ENCODE measurements around the gene FADS1. TPM values are rescaled to one million over a fixed set of nuclear protein-coding genes. Genes with fewer than 3 reads are reported as not detected.

FADS1 gene
- total RNA-seq = 1 to 10 TPM; 2.1 to 3.5 (median 3.3) TPM

DNA sequence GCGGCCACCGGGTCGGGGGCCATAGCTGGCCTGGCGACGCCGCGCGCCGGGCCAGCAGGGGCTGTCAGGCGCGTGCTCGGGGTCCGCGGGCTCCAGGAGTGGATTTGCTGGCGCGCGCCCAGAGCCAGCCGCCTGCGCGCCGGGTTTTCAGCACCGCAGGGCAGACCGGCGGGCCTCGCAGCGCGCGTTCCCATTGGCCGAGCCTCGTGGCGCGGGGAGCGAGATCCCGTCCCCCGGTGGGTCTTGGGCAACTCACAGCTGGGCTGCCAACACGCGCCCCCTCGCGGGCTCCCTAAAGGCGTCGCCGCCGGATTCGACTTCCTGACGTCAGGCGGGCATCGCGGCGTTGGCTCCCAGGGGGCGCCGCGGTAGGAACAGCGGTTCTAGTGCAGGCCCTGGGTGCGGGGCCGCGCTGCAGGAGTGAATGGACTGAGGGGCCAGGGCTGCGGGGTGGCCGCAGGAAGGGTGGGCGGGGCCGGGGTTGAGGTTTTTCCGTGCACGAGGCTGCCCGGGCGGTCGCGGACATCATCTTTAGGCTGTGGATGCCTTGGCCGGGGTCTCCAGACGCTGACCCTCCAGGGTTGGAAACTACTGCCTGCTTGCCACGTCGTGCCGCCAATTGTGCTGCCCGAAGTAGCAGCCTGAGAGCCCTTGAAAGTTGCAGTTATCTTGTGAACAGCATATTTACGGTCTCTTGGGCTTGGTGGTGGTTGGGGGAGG, at the start of gene FADS1:
Gene FADS1, minus strand, starts transcription at position 268 of the 720 bp plus-strand sequence. Its CDS starts 74 bp downstream, at position 194.
- no peaks in the 10 kb centered on the region for H3K9me3 Mint-ChIP-seq
- no peaks in the 10 kb centered on the region for H3K36me3 Mint-ChIP-seq (ENCODE audit: insufficient read depth)
- DNase-seq (peak; percentile 66), ATAC-seq (peak; percentile 72 to 73)
- peaks cover 13% of the 10 kb centered on the region for H3K4me1 Mint-ChIP-seq (ENCODE audit: low read depth)
- peaks cover 27% of the 10 kb centered on the region for H3K27me3 Mint-ChIP-seq (ENCODE audit: low read depth)
- H3K4me3 Mint-ChIP-seq = peak within 1 kb of the TSS; percentile 84

DNA sequence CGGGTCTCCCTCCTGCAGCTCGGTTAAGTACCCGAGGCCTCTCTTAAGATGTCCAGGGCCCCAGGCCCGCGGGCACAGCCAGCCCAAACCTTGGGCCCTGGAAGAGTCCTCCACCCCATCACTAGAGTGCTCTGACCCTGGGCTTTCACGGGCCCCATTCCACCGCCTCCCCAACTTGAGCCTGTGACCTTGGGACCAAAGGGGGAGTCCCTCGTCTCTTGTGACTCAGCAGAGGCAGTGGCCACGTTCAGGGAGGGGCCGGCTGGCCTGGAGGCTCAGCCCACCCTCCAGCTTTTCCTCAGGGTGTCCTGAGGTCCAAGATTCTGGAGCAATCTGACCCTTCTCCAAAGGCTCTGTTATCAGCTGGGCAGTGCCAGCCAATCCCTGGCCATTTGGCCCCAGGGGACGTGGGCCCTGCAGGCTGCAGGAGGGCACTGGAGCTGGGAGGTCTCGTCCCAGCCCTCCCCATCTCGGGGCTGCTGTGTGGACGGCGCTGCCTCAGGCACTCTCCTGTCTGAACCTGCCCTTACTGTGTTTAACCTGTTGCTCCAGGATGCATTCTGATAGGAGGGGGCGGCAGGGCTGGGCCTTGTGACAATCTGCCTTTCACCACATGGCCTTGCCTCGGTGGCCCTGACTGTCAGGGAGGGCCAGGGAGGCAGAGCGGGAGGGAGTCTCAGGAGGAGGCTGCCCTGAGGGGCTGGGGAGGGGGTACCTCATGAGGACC, 49.6 kb upstream of the FADS1 start:
- peaks cover 2% of the 10 kb centered on the region for H3K4me1 Mint-ChIP-seq (ENCODE audit: low read depth)

DNA sequence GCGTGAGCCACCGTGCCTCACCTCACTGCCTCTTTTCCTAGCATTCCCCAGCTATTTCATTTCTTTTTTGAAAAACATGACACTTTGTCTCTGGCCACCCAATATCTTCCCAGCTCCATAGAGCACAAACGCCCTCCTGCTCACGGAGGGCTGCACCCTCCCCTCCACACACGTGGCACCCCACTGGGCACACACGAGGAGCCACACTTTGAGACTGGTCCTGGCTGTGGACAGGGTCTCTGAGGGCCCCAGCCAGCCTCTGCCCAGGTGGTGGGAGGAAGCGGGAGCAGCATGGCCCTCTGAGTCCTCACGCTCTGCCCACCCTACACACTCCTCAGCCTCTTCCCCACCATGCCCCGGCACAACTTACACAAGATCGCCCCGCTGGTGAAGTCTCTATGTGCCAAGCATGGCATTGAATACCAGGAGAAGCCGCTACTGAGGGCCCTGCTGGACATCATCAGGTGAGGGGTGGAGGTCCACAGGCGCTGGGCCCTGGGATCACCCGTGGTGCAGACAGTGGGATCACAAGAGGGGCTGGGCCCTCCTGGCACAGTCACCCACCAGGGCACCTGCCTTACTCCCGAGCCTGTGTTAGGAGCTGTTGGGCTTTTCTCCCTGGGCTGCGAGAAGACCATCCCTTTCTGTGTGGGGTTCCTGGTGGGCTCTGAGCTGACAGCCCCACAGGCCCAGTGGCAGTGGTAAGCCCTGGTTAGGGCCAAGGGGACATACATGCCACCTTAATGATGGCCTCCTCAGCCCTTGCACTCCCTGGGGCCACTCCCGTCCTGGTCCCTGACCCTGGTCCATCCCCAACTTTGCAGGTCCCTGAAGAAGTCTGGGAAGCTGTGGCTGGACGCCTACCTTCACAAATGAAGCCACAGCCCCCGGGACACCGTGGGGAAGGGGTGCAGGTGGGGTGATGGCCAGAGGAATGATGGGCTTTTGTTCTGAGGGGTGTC, 48.3 kb upstream of the FADS1 start:
- H3K4me3 Mint-ChIP-seq = no peak overlapping the region
- no peaks in the 10 kb centered on the region for H3K9me3 Mint-ChIP-seq
- H3K4me1 Mint-ChIP-seq (ENCODE audit: low read depth) = no peaks in the 10 kb centered on the region
- H3K27me3 Mint-ChIP-seq (ENCODE audit: low read depth) = no peaks in the 10 kb centered on the region
- no peaks in the 10 kb centered on the region for H3K36me3 Mint-ChIP-seq (ENCODE audit: insufficient read depth)
- DNase-seq (no peak), ATAC-seq (no peak)

More for the DNA sequence above, 49.6 kb upstream of the FADS1 start:
- DNase-seq (no peak), ATAC-seq (no peak)
- no peaks in the 10 kb centered on the region for H3K36me3 Mint-ChIP-seq (ENCODE audit: insufficient read depth)
- H3K9me3 Mint-ChIP-seq = no peaks in the 10 kb centered on the region
- no peak overlapping the region for H3K4me3 Mint-ChIP-seq
- H3K27me3 Mint-ChIP-seq (ENCODE audit: low read depth) = peaks cover 5% of the 10 kb centered on the region

DNA sequence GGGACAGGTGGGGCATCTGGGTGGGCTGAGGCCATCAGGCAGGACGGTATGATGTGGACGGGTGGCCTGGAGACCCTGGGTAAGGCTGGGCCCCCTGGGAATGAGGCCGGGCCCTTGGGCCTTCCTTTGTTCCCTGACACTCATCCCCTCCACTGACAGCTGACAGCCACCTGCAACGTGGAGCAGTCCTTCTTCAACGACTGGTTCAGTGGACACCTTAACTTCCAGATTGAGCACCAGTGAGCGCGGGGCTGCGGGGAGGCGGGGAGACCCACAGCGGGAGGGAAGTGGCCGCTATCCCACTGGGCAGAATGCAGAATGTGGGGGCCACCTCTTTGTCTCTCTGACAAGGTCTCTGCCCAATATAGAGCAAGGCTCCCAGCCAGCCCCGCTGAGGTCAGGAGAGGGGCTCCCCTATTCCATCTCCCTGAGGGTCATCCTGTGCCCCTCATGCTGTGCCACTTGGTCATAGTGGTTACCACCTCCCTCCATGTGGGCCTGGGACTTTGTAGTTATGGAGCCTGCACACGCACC, 46.8 kb upstream of the FADS1 start:
- Mint-ChIP-seq H3K27me3 (ENCODE audit: low read depth) (no peaks in the 10 kb centered on the region), H3K9me3 (no peaks in the 10 kb centered on the region), H3K4me1 (ENCODE audit: low read depth) (no peaks in the 10 kb centered on the region), H3K4me3 (no peak overlapping the region), H3K36me3 (ENCODE audit: insufficient read depth) (no peaks in the 10 kb centered on the region)
- DNase-seq (no peak), ATAC-seq (no peak)

DNA sequence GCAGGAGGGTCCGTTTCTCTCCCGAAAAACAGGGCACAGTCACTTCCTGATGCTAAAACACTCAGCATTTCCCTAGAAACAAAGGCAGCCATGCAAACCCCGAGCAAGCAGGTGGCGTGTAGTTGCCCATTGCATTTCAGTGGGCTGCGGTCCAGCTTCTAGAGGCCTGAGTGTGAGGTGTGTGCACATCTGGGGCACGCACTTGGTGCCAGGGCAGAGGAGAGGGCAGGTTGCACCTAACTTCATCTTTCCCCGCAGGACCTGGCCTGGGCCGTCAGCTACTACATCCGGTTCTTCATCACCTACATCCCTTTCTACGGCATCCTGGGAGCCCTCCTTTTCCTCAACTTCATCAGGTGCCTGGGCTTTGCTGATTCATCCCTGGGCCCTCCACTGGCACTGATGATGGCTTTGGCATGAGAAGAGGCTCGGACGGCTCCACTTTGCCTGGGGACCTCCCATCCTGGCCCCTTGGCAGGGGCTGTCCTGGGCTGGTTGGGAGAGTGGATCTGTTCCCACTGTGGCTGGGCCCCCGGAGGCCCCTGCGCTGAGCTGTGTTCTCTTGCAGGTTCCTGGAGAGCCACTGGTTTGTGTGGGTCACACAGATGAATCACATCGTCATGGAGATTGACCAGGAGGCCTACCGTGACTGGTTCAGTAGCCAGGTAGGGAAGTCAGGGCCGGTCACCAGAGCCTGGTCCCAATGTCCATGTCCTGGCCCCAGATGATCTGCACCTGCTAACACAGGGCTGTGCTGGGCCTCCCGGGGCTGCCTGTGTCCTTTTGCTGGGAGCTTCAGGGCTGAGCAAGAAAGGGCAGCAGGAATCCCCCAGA, 46.1 kb upstream of the FADS1 start:
- Mint-ChIP-seq H3K36me3 (ENCODE audit: insufficient read depth) (no peaks in the 10 kb centered on the region), H3K4me1 (ENCODE audit: low read depth) (no peaks in the 10 kb centered on the region)

DNA sequence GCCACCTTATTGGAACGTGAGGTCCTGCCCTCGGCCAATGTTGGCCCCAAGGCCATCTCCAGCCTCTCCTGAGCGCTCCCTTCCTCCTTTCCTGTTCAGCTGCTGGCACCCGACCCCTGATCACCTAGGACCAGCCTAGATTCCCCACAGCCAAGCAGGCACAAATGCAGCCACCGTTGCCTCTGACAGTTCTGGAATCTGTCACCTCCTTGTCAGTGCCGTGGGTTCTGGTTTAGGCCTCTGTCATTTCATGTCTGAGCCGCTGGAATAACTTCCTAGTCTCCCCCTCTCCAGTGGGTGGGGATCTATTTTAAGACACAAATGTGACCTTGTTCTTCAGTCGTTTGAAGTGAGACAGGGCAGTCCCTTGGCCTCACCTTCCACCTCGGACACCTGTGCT, 44.8 kb upstream of the FADS1 start:
- H3K4me3 Mint-ChIP-seq = no peak overlapping the region
- no peaks in the 10 kb centered on the region for H3K27me3 Mint-ChIP-seq (ENCODE audit: low read depth)
- no peaks in the 10 kb centered on the region for H3K9me3 Mint-ChIP-seq
- H3K36me3 Mint-ChIP-seq (ENCODE audit: insufficient read depth) = no peaks in the 10 kb centered on the region
- DNase-seq (no peak), ATAC-seq (no peak)
- H3K4me1 Mint-ChIP-seq (ENCODE audit: low read depth) = no peaks in the 10 kb centered on the region

More for the DNA sequence above, 46.1 kb upstream of the FADS1 start:
- ATAC-seq (no peak), DNase-seq (no peak)
- H3K9me3 Mint-ChIP-seq = no peaks in the 10 kb centered on the region
- no peak overlapping the region for H3K4me3 Mint-ChIP-seq
- no peaks in the 10 kb centered on the region for H3K27me3 Mint-ChIP-seq (ENCODE audit: low read depth)

DNA sequence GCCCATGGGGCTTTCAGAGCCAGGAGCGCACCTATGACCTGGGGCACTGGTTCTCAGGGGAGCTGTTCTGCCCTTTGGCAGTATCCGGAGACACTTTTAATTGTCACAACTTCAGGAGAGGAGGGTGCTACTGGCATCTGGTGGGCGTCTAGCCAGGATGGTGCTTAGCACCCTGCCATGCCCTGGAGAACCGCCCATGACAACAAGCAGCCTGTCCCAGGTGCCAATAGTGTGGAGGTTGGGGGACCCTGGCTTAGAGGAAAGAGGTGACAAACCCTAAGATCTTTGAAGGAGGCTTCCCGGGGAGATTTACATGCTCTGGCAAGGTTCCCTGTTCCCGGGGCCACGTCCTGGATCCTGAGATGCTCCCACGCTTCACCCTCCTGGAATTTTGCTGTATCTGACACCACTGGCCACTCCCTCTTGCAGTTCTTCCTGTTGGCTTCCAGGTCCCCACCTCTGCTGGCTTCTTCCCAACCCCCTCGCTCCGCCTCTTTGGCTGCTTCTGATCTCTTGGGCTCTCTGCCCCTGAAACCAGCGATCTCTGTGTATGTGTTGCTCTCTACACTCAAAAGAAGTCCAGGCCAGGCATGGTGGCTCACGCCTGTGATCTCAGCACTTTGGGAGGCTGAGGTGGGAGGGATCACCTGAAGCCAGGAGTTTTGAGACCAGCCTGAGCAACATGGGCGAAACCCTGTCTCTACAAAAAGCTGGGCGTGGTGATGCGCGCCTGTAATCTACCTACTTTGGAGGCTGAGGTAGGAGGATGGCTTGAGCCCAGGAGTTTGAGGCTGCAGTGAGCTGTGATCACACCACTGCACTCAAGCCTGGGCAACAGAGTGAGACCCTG, 43.5 kb upstream of the FADS1 start:
- DNase-seq = no peak
- no peak overlapping the region for H3K4me3 Mint-ChIP-seq
- no peaks in the 10 kb centered on the region for H3K9me3 Mint-ChIP-seq
- H3K4me1 Mint-ChIP-seq (ENCODE audit: low read depth) = no peaks in the 10 kb centered on the region
- no peak for ATAC-seq
- no peaks in the 10 kb centered on the region for H3K27me3 Mint-ChIP-seq (ENCODE audit: low read depth)
- H3K36me3 Mint-ChIP-seq (ENCODE audit: insufficient read depth) = no peaks in the 10 kb centered on the region

DNA sequence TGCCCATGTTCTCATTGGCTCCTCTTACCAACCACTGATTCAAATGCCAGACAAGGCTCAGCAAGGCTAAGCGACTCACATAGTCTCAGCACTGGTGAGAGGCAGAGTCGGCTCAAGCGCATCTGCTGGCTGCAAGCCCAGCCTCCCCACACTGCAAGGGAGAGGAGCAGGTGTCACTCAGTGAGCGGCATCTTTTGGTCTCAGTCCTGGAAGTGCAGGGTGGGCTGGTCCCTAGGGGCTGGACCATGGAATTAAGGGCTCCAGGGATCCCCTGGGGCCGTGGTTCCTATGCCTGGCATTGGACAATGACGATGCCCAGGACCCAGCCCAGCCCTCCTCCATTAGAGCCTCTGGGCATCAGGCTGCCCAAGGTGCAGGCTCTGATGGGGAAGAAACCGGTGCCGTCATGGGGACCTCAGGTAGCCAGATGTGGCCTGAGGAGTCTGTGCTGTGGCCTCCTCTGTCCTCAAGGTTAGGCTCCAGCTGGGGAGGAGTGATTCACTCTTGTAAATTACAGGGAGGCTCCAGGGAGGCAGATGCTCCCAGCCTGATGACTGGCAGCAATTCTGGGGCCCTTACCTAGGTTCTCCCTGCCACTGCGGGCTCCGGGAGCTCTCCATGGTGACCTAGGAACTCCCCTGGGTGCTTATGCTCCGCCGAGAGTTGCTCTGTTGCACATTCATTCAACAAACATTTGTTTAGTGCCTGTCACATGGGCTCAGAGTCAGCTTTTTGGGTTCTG, 39.3 kb upstream of the FADS1 start:
- ATAC-seq = no peak

DNA sequence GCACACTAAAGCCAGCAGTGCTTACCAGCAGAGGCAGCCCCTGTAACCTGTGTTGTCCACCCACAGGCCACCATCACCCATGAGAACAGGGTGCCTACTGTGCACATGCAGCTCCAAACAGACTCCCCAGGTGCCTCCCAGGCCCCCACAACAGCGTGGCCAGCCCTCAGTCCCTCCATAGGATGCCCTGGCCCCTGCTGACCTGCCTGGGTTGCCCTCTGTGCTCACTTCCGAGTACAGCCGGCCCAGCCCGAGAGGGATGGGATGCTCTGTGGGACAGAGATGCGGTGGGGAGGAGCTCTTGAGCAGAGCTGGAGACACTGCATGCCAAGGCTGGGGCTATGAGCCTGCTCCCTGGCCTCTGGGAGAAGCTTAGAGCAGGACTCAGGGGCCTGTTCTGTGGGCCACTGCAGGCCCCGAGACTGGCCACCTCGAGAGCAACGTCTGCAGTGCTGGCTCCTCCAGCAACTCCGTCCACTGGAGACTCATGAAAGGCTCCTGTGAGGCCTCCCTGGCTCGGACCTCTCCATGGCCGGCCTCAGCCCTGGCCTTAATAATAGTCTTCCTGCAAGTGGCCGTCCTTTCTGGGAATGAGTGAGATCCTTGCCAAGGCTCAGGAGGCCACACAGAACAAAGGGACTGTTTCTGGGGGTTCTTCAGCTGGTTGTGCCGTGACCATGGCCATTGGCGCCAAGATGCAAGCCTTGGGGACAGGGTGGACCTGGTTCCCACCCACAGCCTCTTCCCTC, 38.3 kb upstream of the FADS1 start:
- H3K27me3 Mint-ChIP-seq (ENCODE audit: low read depth) = no peaks in the 10 kb centered on the region
- H3K36me3 Mint-ChIP-seq (ENCODE audit: insufficient read depth) = no peaks in the 10 kb centered on the region
- DNase-seq (no peak), ATAC-seq (no peak)
- no peaks in the 10 kb centered on the region for H3K4me1 Mint-ChIP-seq (ENCODE audit: low read depth)
- H3K4me3 Mint-ChIP-seq = no peak overlapping the region
- H3K9me3 Mint-ChIP-seq = no peaks in the 10 kb centered on the region

More for the DNA sequence above, 39.3 kb upstream of the FADS1 start:
- Mint-ChIP-seq H3K4me1 (ENCODE audit: low read depth) (no peaks in the 10 kb centered on the region), H3K4me3 (no peak overlapping the region), H3K9me3 (no peaks in the 10 kb centered on the region), H3K36me3 (ENCODE audit: insufficient read depth) (no peaks in the 10 kb centered on the region), H3K27me3 (ENCODE audit: low read depth) (no peaks in the 10 kb centered on the region)
- no peak for DNase-seq

DNA sequence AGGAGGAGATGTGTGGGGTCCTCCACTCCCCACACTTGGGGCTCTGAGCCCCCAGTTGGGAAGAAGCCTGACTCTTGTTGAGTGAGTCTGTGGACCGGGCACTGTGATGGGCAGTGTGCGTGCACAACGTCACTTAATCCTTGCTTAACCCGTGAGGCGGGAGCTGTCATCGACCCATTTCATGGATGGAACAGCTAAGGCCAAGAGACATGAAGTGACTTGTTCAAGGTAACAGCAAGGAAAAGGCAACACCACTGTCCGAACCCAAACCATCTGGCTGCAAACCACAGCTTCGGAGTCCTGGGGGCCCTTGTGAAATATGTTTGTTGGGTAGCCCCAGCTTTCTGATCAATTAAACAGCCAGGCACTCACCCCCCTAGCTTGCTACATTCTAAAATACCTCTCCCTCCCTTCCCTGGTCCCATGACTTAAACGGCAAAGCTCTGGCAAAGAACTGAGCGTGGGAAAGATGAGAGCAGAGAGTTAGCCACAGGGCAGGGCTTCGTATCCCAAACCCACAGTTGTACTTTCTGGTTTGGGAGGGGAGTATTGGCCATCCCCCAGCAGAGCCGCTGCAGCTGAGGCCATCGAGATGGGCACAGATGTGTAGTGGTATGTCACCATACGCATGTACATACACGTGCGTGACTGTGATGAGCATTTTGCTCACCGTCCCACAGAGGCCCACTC, 37.5 kb upstream of the FADS1 start:
- no peaks in the 10 kb centered on the region for H3K9me3 Mint-ChIP-seq
- H3K4me3 Mint-ChIP-seq = no peak overlapping the region
- no peak for ATAC-seq
- H3K36me3 Mint-ChIP-seq (ENCODE audit: insufficient read depth) = no peaks in the 10 kb centered on the region
- H3K4me1 Mint-ChIP-seq (ENCODE audit: low read depth) = no peaks in the 10 kb centered on the region
- no peak for DNase-seq
- H3K27me3 Mint-ChIP-seq (ENCODE audit: low read depth) = no peaks in the 10 kb centered on the region

DNA sequence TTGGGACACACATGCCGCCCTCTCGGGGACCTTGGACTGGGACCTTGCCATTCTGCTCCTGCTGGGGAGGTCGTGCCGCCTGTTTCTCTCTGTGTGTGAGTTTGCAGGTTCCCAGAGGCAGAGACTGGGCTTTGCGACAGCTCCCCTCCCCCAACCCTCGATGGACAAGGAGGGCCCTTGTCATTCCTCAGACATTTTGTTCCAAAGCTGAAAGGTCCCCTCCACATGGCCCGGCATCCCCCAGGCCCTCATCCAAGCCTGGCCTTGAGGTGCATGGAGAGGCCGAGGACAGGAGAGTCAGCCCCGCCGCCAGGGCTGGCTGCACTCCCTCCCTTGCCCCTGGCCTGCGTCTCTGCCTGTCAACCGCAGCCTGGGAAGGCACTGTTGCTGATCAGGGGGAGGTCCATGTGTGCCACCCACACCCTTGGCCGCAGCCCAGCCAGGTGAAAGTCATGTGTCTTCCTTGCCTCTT, 36.9 kb upstream of the FADS1 start:
- no peak overlapping the region for H3K4me3 Mint-ChIP-seq
- no peak for ATAC-seq
- H3K36me3 Mint-ChIP-seq (ENCODE audit: insufficient read depth) = no peaks in the 10 kb centered on the region
- H3K9me3 Mint-ChIP-seq = no peaks in the 10 kb centered on the region
- no peaks in the 10 kb centered on the region for H3K27me3 Mint-ChIP-seq (ENCODE audit: low read depth)
- DNase-seq = no peak
- no peaks in the 10 kb centered on the region for H3K4me1 Mint-ChIP-seq (ENCODE audit: low read depth)
